22Rv1 (cell line): ENCODE measurements around the gene TULP1.

Experiments used
- CTCF ChIP-seq: fragments of 450-650 bp; IDR thresholded peaks from 2 replicates; pipeline ENCODE4 v1.5.1; 2017; ENCODE audit warnings: mild to moderate bottlenecking
- ZFX ChIP-seq: fragments of 450-650 bp; IDR thresholded peaks from 2 replicates; pipeline ENCODE4 v1.6.1; 2017; ENCODE audit warnings: antibody characterized with exemption, borderline replicate concordance

DNA sequence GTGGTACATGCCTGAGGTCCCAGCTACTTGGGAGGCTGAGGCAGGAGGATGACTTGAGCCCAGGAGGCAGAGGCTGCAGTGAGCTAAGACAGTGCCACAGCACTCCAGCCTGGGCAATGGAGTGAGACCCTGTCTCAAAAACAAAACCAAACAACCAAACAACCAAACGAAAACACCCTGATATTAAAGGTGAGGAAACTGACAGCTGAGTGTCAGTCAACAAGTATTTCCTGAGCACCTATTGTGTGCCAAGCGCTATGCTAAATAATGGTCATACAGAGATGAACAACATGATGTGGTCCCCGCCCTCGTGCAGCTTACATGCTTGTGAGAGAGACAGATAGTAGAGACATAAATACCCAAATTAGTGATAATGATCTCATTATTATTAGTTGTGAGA lies 1.9 kb upstream of the TULP1 start:
- TF ChIP-seq CTCF (no peak), ZFX (no peak)
